ENCODE data around the gene SPRR3. TPM values are rescaled to one million over a fixed set of nuclear protein-coding genes. Genes with fewer than 3 reads are reported as not detected.

SPRR3 gene
- total RNA-seq, 1 experiment from 2014 or later = not detected

GRCh38 chr1:152983234-152983633 is 18.3 kb upstream of the SPRR3 start:
- Histone ChIP-seq H3K4me1 (ENCODE audit: insufficient read depth, low read length, poor library complexity, severe bottlenecking) (no peaks in the 10 kb centered on the region), H3K36me3 (ENCODE audit: insufficient read depth, low read length, poor library complexity, severe bottlenecking) (no peaks in the 10 kb centered on the region), H3K27me3 (replicated peaks; ENCODE audit: insufficient read depth, low read depth, low read length, poor library complexity) (peaks cover under 1% of the 10 kb centered on the region), H3K9me3 (ENCODE audit: low read depth, low read length, poor library complexity, severe bottlenecking) (no peaks in the 10 kb centered on the region), H3K27ac (ENCODE audit: low read depth, low read length, poor library complexity, severe bottlenecking) (no peak overlapping the region), H3K4me3 (ENCODE audit: low read depth, low read length, poor library complexity, severe bottlenecking) (no peak overlapping the region)
- POLR2A ChIA-PET (ENCODE audit: low non-redundant PET) = no interaction called here
- no TSS peak for BruUV-seq (replicated peaks)
- DNase-seq (ENCODE audit: low spot score) = no peak
- TF ChIP-seq, protein P1, sequence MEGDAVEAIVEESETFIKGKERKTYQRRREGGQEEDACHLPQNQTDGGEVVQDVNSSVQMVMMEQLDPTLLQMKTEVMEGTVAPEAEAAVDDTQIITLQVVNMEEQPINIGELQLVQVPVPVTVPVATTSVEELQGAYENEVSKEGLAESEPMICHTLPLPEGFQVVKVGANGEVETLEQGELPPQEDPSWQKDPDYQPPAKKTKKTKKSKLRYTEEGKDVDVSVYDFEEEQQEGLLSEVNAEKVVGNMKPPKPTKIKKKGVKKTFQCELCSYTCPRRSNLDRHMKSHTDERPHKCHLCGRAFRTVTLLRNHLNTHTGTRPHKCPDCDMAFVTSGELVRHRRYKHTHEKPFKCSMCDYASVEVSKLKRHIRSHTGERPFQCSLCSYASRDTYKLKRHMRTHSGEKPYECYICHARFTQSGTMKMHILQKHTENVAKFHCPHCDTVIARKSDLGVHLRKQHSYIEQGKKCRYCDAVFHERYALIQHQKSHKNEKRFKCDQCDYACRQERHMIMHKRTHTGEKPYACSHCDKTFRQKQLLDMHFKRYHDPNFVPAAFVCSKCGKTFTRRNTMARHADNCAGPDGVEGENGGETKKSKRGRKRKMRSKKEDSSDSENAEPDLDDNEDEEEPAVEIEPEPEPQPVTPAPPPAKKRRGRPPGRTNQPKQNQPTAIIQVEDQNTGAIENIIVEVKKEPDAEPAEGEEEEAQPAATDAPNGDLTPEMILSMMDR (conservative IDR thresholded peaks at IDR 0.05; ENCODE audit: low read depth, low read length) = no peak
- TF ChIP-seq EZH2 (IDR thresholded peaks at IDR 0.05; ENCODE audit: borderline replicate concordance, low read depth, low read length, poor library complexity, severe bottlenecking) = no peak
- CTCF ChIA-PET = no interaction called here
- intact Hi-C loops (cut with micrococcal nuclease; ENCODE audit: unreplicated experiment) = no loop called here

DNA sequence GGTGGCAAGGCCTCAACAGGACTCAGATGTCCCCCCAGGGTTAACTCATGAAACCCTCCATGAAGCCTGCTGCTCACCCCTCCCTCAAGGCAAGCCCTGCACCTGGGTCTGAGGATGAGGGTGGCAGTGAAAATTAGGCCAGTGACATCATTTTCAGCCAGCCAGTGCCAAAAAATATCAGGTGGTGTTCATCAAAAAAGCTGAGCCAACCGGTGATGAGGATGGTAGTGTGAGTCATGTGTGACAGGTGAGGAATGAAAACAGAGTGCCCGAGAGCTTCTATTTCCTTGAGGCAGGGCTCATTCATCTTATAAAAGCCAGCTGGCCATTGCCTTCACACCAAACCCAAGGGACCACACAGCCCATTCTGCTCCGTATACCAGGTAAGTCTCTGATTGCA is 17.8 kb upstream of the SPRR3 start, which contains the start of gene SPRR1A:
SPRR1A (plus strand) TSS at position 339 of the 400 bp plus-strand sequence. CDS start 1,150 bp downstream, outside the sequence.
- H3K27me3 ChIP-seq (replicated peaks; ENCODE audit: insufficient read depth, low read depth, low read length, poor library complexity) = peaks cover 4% of the 10 kb centered on the region
- BruUV-seq (replicated peaks) = no TSS peak
- CTCF ChIA-PET = no interaction called here
- no peak for DNase-seq (ENCODE audit: low spot score)
- no peaks in the 10 kb centered on the region for H3K9me3 ChIP-seq (ENCODE audit: low read depth, low read length, poor library complexity, severe bottlenecking)
- H3K36me3 ChIP-seq (ENCODE audit: insufficient read depth, low read length, poor library complexity, severe bottlenecking) = no peaks in the 10 kb centered on the region
- H3K4me1 ChIP-seq (ENCODE audit: insufficient read depth, low read length, poor library complexity, severe bottlenecking) = no peaks in the 10 kb centered on the region
- TF ChIP-seq, protein P1 (conservative IDR thresholded peaks at IDR 0.05; ENCODE audit: low read depth, low read length) = no peak
- no peak for TF ChIP-seq EZH2 (IDR thresholded peaks at IDR 0.05; ENCODE audit: borderline replicate concordance, low read depth, low read length, poor library complexity, severe bottlenecking)
- H3K27ac ChIP-seq (ENCODE audit: low read depth, low read length, poor library complexity, severe bottlenecking) = no peak within 1 kb of the TSS
- POLR2A ChIA-PET (ENCODE audit: low non-redundant PET) = no interaction called here
- no peak within 1 kb of the TSS for H3K4me3 ChIP-seq (ENCODE audit: low read depth, low read length, poor library complexity, severe bottlenecking)
- intact Hi-C loops (cut with micrococcal nuclease; ENCODE audit: unreplicated experiment) = no loop called here

DNA sequence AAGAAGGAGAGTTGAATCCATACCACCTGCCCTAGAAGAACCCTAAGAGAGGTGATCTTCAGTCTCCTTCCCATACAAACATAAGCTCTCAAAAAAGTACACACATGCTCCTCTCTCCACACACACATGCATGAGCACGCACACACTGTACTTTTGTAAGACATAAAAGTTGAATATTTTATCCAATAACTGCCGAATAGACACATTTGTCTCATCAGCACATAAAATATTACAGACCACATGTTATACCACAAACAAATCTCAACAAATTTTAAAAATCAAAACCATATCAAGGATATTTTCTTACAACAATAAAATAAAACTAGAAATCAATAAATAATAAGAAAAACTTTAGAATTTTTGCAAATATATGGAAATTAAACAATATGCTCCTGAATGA is 15.0 kb upstream of the SPRR3 start:
- no TSS peak for BruUV-seq (replicated peaks)
- TF ChIP-seq EZH2 (IDR thresholded peaks at IDR 0.05; ENCODE audit: borderline replicate concordance, low read depth, low read length, poor library complexity, severe bottlenecking) = no peak
- H3K9me3 ChIP-seq (ENCODE audit: low read depth, low read length, poor library complexity, severe bottlenecking) = no peaks in the 10 kb centered on the region
- H3K4me1 ChIP-seq (ENCODE audit: insufficient read depth, low read length, poor library complexity, severe bottlenecking) = no peaks in the 10 kb centered on the region
- H3K27me3 ChIP-seq (replicated peaks; ENCODE audit: insufficient read depth, low read depth, low read length, poor library complexity) = peaks cover 16% of the 10 kb centered on the region
- ChIA-PET CTCF (interaction anchor here (0.7 kb wide), 1 partner anchor 202 kb away, joined by 3 read pairs; no protein-coding TSS in a partner anchor), POLR2A (ENCODE audit: low non-redundant PET) (no interaction called here)
- intact Hi-C loops (cut with micrococcal nuclease; ENCODE audit: unreplicated experiment) = no loop called here
- H3K4me3 ChIP-seq (ENCODE audit: low read depth, low read length, poor library complexity, severe bottlenecking) = no peak overlapping the region
- H3K36me3 ChIP-seq (ENCODE audit: insufficient read depth, low read length, poor library complexity, severe bottlenecking) = no peaks in the 10 kb centered on the region
- no peak for DNase-seq (ENCODE audit: low spot score)
- H3K27ac ChIP-seq (ENCODE audit: low read depth, low read length, poor library complexity, severe bottlenecking) = no peak overlapping the region

DNA sequence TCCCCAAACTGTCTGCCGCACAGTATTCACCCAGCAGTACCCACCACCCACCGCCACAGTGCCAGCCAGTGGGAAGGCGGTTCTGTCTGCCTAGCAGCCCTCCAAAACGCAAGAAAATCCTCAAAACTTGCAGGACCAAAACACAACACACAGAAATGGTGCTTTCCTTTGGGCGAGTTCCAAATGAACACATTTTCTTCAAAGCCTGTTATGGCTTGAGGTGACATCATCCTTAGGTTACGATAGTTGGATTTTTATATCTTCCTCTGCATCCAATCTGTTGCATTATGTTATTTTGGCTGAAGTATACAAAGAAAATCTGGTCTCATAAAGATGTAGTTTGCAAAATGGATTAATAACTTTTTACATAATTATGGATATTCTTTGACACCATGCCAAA is 8.4 kb upstream of the SPRR3 start:
- Histone ChIP-seq H3K27me3 (replicated peaks; ENCODE audit: insufficient read depth, low read depth, low read length, poor library complexity) (peaks cover 16% of the 10 kb centered on the region), H3K9me3 (ENCODE audit: low read depth, low read length, poor library complexity, severe bottlenecking) (no peaks in the 10 kb centered on the region), H3K27ac (ENCODE audit: low read depth, low read length, poor library complexity, severe bottlenecking) (no peak overlapping the region), H3K4me1 (ENCODE audit: insufficient read depth, low read length, poor library complexity, severe bottlenecking) (no peaks in the 10 kb centered on the region), H3K36me3 (ENCODE audit: insufficient read depth, low read length, poor library complexity, severe bottlenecking) (no peaks in the 10 kb centered on the region), H3K4me3 (ENCODE audit: low read depth, low read length, poor library complexity, severe bottlenecking) (no peak overlapping the region)
- CTCF ChIA-PET = no interaction called here
- BruUV-seq (replicated peaks) = no TSS peak
- POLR2A ChIA-PET (ENCODE audit: low non-redundant PET) = no interaction called here
- TF ChIP-seq, protein P1 (conservative IDR thresholded peaks at IDR 0.05; ENCODE audit: low read depth, low read length) = no peak
- TF ChIP-seq EZH2 (IDR thresholded peaks at IDR 0.05; ENCODE audit: borderline replicate concordance, low read depth, low read length, poor library complexity, severe bottlenecking) = no peak
- intact Hi-C loops (cut with micrococcal nuclease; ENCODE audit: unreplicated experiment) = no loop called here
- no peak for DNase-seq (ENCODE audit: low spot score)
